ENCODE results near the gene RCAN1. TPM values are rescaled to one million over a fixed set of nuclear protein-coding genes. Genes with fewer than 3 reads are reported as not detected.
A peak's percentile ranks its signal among the peaks of the same experiment; 100 is the strongest.

Gene RCAN1
- total and polyA plus RNA-seq, 4 donors: 12.2 to 32.8 (median 29.8) TPM

DNA sequence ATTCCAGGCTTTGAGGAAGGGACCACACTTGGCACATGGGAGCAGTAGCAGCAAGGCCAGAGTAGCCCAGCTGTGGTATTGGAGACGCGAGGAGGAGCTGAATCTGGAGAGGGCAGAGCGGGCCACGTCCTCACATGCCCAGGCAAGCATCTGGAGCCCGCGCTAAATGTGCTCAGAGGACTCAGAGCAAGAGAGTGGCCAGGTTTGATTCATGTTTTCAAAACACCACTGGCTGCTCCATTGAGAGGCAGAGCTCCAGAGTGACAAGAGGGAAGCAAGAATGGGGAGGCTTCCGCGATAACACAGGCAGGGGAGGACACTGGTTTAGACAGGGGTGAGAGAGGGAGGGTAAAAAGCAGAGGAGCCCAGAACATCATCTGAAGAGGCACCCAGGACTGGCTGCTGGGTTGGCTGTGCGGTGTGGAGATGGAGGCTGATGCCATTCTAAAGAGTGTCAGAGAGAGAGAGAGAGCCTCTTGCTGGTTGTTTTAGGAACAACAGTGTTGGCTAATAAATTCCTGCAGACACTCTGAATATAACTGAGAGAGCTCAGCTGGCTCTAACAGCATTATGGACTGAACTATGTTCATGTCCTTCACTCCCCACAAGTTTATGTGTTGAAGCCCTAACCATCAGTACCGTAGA lies 32.3 kb downstream of the RCAN1 start:
- H3K9me3 ChIP-seq (ENCODE audit: control insufficient read depth in 4 of 4, insufficient read depth in 3 of 4, low read length in 3 of 4): no peaks in the 10 kb centered on the region
- TF ChIP-seq, protein P1, sequence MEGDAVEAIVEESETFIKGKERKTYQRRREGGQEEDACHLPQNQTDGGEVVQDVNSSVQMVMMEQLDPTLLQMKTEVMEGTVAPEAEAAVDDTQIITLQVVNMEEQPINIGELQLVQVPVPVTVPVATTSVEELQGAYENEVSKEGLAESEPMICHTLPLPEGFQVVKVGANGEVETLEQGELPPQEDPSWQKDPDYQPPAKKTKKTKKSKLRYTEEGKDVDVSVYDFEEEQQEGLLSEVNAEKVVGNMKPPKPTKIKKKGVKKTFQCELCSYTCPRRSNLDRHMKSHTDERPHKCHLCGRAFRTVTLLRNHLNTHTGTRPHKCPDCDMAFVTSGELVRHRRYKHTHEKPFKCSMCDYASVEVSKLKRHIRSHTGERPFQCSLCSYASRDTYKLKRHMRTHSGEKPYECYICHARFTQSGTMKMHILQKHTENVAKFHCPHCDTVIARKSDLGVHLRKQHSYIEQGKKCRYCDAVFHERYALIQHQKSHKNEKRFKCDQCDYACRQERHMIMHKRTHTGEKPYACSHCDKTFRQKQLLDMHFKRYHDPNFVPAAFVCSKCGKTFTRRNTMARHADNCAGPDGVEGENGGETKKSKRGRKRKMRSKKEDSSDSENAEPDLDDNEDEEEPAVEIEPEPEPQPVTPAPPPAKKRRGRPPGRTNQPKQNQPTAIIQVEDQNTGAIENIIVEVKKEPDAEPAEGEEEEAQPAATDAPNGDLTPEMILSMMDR (IDR thresholded peaks at IDR 0.05; ENCODE audit: control extremely low read depth, extremely low read depth): no peak
- peaks cover 0 to 17% (median 6%) of the 10 kb centered on the region in 5 donors for H3K4me1 ChIP-seq (ENCODE audit: control insufficient read depth in 5 of 5, insufficient read depth in 5 of 5, low read length in 5 of 5)
- H3K4me3 ChIP-seq: no peak overlapping the region
- ATAC-seq (ENCODE audit: insufficient read depth, low FRiP score) (no peak), DNase-seq (peak in 2 of 3 donors; percentile 54 to 60)
- no peaks in the 10 kb centered on the region for H3K36me3 ChIP-seq (ENCODE audit: control insufficient read depth in 4 of 4, insufficient read depth in 4 of 4, low read length in 4 of 4)
- peak overlapping the region in 1 of 2 donors; percentile 55 for H3K27ac ChIP-seq (ENCODE audit: low read depth in 1 of 2, low read length in 1 of 2)
- no peak overlapping the region for H3K9ac ChIP-seq (ENCODE audit: insufficient read depth in 1 of 2, low read length in 2 of 2)
- no peaks in the 10 kb centered on the region for H3K27me3 ChIP-seq (ENCODE audit: control insufficient read depth in 3 of 3, insufficient read depth in 3 of 3, low read length in 2 of 3)
- 75 to 87% methylated on average over 10 of the region's 10 CpGs for WGBS, 2 donors

DNA sequence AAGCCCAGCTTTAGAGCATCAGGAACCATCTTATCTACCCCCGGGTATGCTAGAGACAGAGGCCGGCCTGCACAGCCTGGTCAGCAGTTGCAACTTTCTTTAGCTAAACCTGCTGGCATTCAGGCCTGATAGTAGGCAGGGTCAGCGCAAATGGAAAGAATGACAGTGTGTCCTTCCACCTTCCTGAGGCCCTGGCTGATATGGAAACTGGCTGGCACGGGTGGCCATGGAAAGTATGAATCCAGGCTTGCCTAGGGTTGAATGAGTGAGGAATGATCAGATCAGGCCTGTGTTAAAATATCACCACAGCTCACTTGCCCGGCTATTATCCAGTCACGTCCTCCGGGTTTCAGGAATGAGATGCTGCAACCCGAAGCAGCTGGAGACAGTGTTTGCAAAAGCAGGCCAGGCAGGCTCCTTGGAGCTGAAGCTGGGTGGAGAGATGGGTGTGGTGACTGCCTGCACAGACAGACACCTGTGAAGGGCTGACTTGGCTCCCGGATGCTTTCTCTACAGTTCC lies 34.7 kb downstream of the RCAN1 start:
- 79 to 84% methylated on average over 9 of the region's 9 CpGs for WGBS, 2 donors
- Histone ChIP-seq H3K9me3 (ENCODE audit: control insufficient read depth in 4 of 4, insufficient read depth in 3 of 4, low read length in 3 of 4) (no peaks in the 10 kb centered on the region), H3K27ac (ENCODE audit: low read depth in 1 of 2, low read length in 1 of 2) (peak overlapping the region; percentile 51 to 97), H3K4me1 (ENCODE audit: control insufficient read depth in 5 of 5, insufficient read depth in 5 of 5, low read length in 5 of 5) (peaks cover 0 to 23% (median 13%) of the 10 kb centered on the region in 5 donors), H3K4me3 (no peak overlapping the region), H3K9ac (ENCODE audit: insufficient read depth in 1 of 2, low read length in 2 of 2) (no peak overlapping the region), H3K27me3 (ENCODE audit: control insufficient read depth in 3 of 3, insufficient read depth in 3 of 3, low read length in 2 of 3) (no peaks in the 10 kb centered on the region), H3K36me3 (ENCODE audit: control insufficient read depth in 4 of 4, insufficient read depth in 4 of 4, low read length in 4 of 4) (no peaks in the 10 kb centered on the region)
- TF ChIP-seq, protein P1 (IDR thresholded peaks at IDR 0.05; ENCODE audit: control extremely low read depth, extremely low read depth): no peak
- DNase-seq (no peak), ATAC-seq (ENCODE audit: insufficient read depth, low FRiP score) (no peak)

DNA sequence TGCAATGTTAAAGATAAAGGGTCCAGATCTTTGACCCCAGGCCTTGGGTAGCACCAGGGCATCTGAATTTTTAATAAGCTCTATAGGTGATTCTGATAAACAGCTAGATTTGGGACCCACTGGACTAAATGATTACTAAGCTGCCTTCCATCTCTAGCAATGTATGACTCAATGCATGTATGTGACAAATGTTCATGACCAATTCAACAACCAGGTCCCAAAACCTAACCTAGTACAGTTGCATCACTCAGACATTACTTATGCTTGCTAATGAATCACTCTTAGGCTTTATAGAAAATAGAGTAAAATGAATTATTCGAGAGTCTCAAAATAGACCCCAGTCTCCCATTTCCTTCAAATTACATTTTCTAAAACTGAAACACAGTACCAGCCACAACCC lies 35.5 kb downstream of the RCAN1 start:
- 92 to 97% methylated on average over 1 of the region's 1 CpG for WGBS, 2 donors
- H3K4me3 ChIP-seq: no peak overlapping the region
- H3K27ac ChIP-seq (ENCODE audit: low read depth in 1 of 2, low read length in 1 of 2): peak overlapping the region in 1 of 2 donors; percentile 97
- DNase-seq (no peak), ATAC-seq (ENCODE audit: insufficient read depth, low FRiP score) (no peak)
- H3K27me3 ChIP-seq (ENCODE audit: control insufficient read depth in 3 of 3, insufficient read depth in 3 of 3, low read length in 2 of 3): no peaks in the 10 kb centered on the region
- TF ChIP-seq, protein P1 (IDR thresholded peaks at IDR 0.05; ENCODE audit: control extremely low read depth, extremely low read depth): no peak
- H3K9me3 ChIP-seq (ENCODE audit: control insufficient read depth in 4 of 4, insufficient read depth in 3 of 4, low read length in 3 of 4): no peaks in the 10 kb centered on the region
- no peaks in the 10 kb centered on the region for H3K36me3 ChIP-seq (ENCODE audit: control insufficient read depth in 4 of 4, insufficient read depth in 4 of 4, low read length in 4 of 4)
- peaks cover 0 to 23% (median 13%) of the 10 kb centered on the region in 5 donors for H3K4me1 ChIP-seq (ENCODE audit: control insufficient read depth in 5 of 5, insufficient read depth in 5 of 5, low read length in 5 of 5)
- no peak overlapping the region for H3K9ac ChIP-seq (ENCODE audit: insufficient read depth in 1 of 2, low read length in 2 of 2)

Data from lung (tissue), 12 donors.